Measurements from ENCODE around the gene TSKU.
A peak's percentile ranks its signal among the peaks of the same experiment; 100 is the strongest.

TSKU gene

GRCh38 chr11:76806131-76806530 lies 23.0 kb downstream of the TSKU start:
- TF ChIP-seq, protein P1, sequence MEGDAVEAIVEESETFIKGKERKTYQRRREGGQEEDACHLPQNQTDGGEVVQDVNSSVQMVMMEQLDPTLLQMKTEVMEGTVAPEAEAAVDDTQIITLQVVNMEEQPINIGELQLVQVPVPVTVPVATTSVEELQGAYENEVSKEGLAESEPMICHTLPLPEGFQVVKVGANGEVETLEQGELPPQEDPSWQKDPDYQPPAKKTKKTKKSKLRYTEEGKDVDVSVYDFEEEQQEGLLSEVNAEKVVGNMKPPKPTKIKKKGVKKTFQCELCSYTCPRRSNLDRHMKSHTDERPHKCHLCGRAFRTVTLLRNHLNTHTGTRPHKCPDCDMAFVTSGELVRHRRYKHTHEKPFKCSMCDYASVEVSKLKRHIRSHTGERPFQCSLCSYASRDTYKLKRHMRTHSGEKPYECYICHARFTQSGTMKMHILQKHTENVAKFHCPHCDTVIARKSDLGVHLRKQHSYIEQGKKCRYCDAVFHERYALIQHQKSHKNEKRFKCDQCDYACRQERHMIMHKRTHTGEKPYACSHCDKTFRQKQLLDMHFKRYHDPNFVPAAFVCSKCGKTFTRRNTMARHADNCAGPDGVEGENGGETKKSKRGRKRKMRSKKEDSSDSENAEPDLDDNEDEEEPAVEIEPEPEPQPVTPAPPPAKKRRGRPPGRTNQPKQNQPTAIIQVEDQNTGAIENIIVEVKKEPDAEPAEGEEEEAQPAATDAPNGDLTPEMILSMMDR (IDR thresholded peaks at IDR 0.05; ENCODE audit: insufficient read depth, low read length), result no peak
- TF ChIP-seq, protein P2, sequence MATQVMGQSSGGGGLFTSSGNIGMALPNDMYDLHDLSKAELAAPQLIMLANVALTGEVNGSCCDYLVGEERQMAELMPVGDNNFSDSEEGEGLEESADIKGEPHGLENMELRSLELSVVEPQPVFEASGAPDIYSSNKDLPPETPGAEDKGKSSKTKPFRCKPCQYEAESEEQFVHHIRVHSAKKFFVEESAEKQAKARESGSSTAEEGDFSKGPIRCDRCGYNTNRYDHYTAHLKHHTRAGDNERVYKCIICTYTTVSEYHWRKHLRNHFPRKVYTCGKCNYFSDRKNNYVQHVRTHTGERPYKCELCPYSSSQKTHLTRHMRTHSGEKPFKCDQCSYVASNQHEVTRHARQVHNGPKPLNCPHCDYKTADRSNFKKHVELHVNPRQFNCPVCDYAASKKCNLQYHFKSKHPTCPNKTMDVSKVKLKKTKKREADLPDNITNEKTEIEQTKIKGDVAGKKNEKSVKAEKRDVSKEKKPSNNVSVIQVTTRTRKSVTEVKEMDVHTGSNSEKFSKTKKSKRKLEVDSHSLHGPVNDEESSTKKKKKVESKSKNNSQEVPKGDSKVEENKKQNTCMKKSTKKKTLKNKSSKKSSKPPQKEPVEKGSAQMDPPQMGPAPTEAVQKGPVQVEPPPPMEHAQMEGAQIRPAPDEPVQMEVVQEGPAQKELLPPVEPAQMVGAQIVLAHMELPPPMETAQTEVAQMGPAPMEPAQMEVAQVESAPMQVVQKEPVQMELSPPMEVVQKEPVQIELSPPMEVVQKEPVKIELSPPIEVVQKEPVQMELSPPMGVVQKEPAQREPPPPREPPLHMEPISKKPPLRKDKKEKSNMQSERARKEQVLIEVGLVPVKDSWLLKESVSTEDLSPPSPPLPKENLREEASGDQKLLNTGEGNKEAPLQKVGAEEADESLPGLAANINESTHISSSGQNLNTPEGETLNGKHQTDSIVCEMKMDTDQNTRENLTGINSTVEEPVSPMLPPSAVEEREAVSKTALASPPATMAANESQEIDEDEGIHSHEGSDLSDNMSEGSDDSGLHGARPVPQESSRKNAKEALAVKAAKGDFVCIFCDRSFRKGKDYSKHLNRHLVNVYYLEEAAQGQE (IDR thresholded peaks at IDR 0.05; ENCODE audit: insufficient replicate concordance, low read depth), result no peak
- no peak overlapping the region for H3K27ac ChIP-seq (replicated peaks)
- no peaks in the 10 kb centered on the region for H3K27me3 ChIP-seq (ENCODE audit: insufficient read depth, poor library complexity, severe bottlenecking)
- DNase-seq (ENCODE audit: low read depth in 1 of 2, low spot score in 1 of 2), result no peak
- H3K4me3 ChIP-seq (replicated peaks; ENCODE audit: insufficient read depth, low read length), result no peak overlapping the region

- Histone ChIP-seq H3K4me3 (replicated peaks; ENCODE audit: insufficient read depth, low read length) (no peak overlapping the region), H3K27ac (replicated peaks) (no peak overlapping the region), H3K27me3 (ENCODE audit: insufficient read depth, poor library complexity, severe bottlenecking) (no peaks in the 10 kb centered on the region)
- TF ChIP-seq, protein P1 (IDR thresholded peaks at IDR 0.05; ENCODE audit: insufficient read depth, low read length), result no peak
- TF ChIP-seq SPI1 (IDR thresholded peaks at IDR 0.05; ENCODE audit: borderline replicate concordance, low read depth), result no peak
- TF ChIP-seq, protein P2 (IDR thresholded peaks at IDR 0.05; ENCODE audit: insufficient replicate concordance, low read depth), result no peak
- no peak for DNase-seq (ENCODE audit: low read depth in 1 of 2, low spot score in 1 of 2)
These were observed 23.6 kb downstream of the TSKU start for GRCh38 chr11:76806608-76807205.

- Histone ChIP-seq H3K27ac (replicated peaks) (no peak overlapping the region), H3K27me3 (ENCODE audit: insufficient read depth, poor library complexity, severe bottlenecking) (no peaks in the 10 kb centered on the region), H3K4me3 (replicated peaks; ENCODE audit: insufficient read depth, low read length) (no peak overlapping the region)
- TF ChIP-seq, protein P1 (IDR thresholded peaks at IDR 0.05; ENCODE audit: insufficient read depth, low read length), result peak; percentile 59
- TF ChIP-seq GABPA (IDR thresholded peaks at IDR 0.05; ENCODE audit: low read depth) (no peak), SPI1 (IDR thresholded peaks at IDR 0.05; ENCODE audit: borderline replicate concordance, low read depth) (no peak)
- peak; percentile 61 to 76 for DNase-seq (ENCODE audit: low read depth in 1 of 2, low spot score in 1 of 2)
These were observed 24.2 kb downstream of the TSKU start for GRCh38 chr11:76807206-76807875.

- DNase-seq (ENCODE audit: low read depth in 1 of 2, low spot score in 1 of 2), result no peak
- H3K27me3 ChIP-seq (ENCODE audit: insufficient read depth, poor library complexity, severe bottlenecking), result no peaks in the 10 kb centered on the region
- H3K4me3 ChIP-seq (replicated peaks; ENCODE audit: insufficient read depth, low read length), result no peak overlapping the region
- H3K27ac ChIP-seq (replicated peaks), result no peak overlapping the region
- TF ChIP-seq POLR2AphosphoS5 (IDR thresholded peaks at IDR 0.05; ENCODE audit: low read depth) (no peak), SPI1 (IDR thresholded peaks at IDR 0.05; ENCODE audit: borderline replicate concordance, low read depth) (no peak)
These were observed 25.0 kb downstream of the TSKU start for GRCh38 chr11:76808171-76808570.
